Measurements from ENCODE around the gene SPOCK1.

The SPOCK1 gene

GRCh38 chr5:137516251-137516797 lies 17.2 kb upstream of the SPOCK1 start:
- TF ChIP-seq, protein P1, sequence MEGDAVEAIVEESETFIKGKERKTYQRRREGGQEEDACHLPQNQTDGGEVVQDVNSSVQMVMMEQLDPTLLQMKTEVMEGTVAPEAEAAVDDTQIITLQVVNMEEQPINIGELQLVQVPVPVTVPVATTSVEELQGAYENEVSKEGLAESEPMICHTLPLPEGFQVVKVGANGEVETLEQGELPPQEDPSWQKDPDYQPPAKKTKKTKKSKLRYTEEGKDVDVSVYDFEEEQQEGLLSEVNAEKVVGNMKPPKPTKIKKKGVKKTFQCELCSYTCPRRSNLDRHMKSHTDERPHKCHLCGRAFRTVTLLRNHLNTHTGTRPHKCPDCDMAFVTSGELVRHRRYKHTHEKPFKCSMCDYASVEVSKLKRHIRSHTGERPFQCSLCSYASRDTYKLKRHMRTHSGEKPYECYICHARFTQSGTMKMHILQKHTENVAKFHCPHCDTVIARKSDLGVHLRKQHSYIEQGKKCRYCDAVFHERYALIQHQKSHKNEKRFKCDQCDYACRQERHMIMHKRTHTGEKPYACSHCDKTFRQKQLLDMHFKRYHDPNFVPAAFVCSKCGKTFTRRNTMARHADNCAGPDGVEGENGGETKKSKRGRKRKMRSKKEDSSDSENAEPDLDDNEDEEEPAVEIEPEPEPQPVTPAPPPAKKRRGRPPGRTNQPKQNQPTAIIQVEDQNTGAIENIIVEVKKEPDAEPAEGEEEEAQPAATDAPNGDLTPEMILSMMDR (IDR thresholded peaks at IDR 0.05; ENCODE audit: control insufficient read depth, insufficient read depth, low read depth, low read length, missing control alignments) = no peak
- DNase-seq (ENCODE audit: low read depth) = no peak

GRCh38 chr5:137515238-137515637 lies 16.1 kb upstream of the SPOCK1 start:
- DNase-seq (ENCODE audit: low read depth) = no peak
- no peak overlapping the region for H3K4me3 ChIP-seq (ENCODE audit: control insufficient read depth, low read depth, low read length)
- TF ChIP-seq, protein P1 (IDR thresholded peaks at IDR 0.05; ENCODE audit: control insufficient read depth, insufficient read depth, low read depth, low read length, missing control alignments) = no peak

More at GRCh38 chr5:137516251-137516797, 17.2 kb upstream of the SPOCK1 start:
- no peak overlapping the region for H3K4me3 ChIP-seq (ENCODE audit: control insufficient read depth, low read depth, low read length)

DNA sequence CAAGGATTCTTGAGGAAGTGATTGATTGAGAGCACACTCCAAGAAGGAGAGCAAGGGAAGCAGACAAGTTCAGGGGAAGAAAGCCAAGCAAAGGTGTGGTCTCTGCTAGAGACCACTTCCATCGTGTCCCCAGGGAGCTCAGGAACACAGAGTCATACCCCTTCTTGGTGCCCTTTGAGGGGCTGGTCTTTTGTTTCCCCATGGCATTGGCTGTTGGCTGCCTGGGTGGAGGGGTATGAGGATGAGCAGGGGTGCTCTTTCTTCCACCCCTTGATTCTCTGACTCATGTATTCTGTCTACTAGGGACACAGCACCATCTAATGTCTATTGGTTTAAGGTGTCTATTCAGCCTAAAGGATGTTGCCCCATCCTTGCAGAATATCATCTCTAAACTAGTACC lies 11.5 kb upstream of the SPOCK1 start:
- DNase-seq (ENCODE audit: low read depth) = no peak
- H3K4me3 ChIP-seq (ENCODE audit: control insufficient read depth, low read depth, low read length) = no peak overlapping the region
- TF ChIP-seq, protein P1 (IDR thresholded peaks at IDR 0.05; ENCODE audit: control insufficient read depth, insufficient read depth, low read depth, low read length, missing control alignments) = no peak

- TF ChIP-seq, protein P1 (IDR thresholded peaks at IDR 0.05; ENCODE audit: control insufficient read depth, insufficient read depth, low read depth, low read length, missing control alignments) = no peak
- no peak overlapping the region for H3K4me3 ChIP-seq (ENCODE audit: control insufficient read depth, low read depth, low read length)
- DNase-seq (ENCODE audit: low read depth) = no peak
Measured at GRCh38 chr5:137507150-137507549, 8.0 kb upstream of the SPOCK1 start.

GRCh38 chr5:137506296-137506695 lies 7.2 kb upstream of the SPOCK1 start:
- DNase-seq (ENCODE audit: low read depth) = no peak
- TF ChIP-seq, protein P1 (IDR thresholded peaks at IDR 0.05; ENCODE audit: control insufficient read depth, insufficient read depth, low read depth, low read length, missing control alignments) = no peak
- H3K4me3 ChIP-seq (ENCODE audit: control insufficient read depth, low read depth, low read length) = no peak overlapping the region

GRCh38 chr5:137504916-137505315 lies 5.8 kb upstream of the SPOCK1 start:
- H3K4me3 ChIP-seq (ENCODE audit: control insufficient read depth, low read depth, low read length) = no peak overlapping the region
- TF ChIP-seq, protein P1 (IDR thresholded peaks at IDR 0.05; ENCODE audit: control insufficient read depth, insufficient read depth, low read depth, low read length, missing control alignments) = no peak
- DNase-seq (ENCODE audit: low read depth) = no peak

DNA sequence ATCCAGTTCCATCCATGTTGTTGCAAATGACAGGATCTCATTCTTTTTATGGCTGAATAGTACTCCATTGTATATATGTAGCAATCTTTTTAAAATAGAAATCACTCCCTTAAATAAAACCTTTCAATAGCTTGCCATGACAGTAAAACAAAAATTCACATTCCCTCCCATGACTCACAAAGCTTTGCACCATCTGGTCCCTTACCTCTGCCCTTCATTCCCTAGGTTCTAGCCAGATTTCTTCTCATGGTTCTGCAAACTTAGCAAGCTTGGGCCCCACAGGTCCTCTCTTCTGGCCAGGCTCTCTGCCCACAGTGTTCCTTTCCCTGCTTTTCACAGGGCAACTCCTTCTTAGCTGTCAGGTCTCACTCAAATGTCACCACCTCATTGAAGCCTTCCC lies 4.3 kb upstream of the SPOCK1 start:
- no peak for DNase-seq (ENCODE audit: low read depth)
- TF ChIP-seq, protein P1 (IDR thresholded peaks at IDR 0.05; ENCODE audit: control insufficient read depth, insufficient read depth, low read depth, low read length, missing control alignments) = no peak
- no peak overlapping the region for H3K4me3 ChIP-seq (ENCODE audit: control insufficient read depth, low read depth, low read length)
